Retinal pigment epithelial cell (primary cell): Measurements from ENCODE around the gene P2RY2.

Source experiments
- DNase-seq: peaks from one replicate; pipeline ENCODE4 v3.0.0-alpha.2; 2010; ENCODE audit warnings: low read depth
- H3K4me3 ChIP-seq: 2 replicates; pipeline ENCODE4 v1.5.1; 2011; ENCODE audit warnings: mild to moderate bottlenecking, low read length, control low read depth, moderate library complexity
- CTCF ChIP-seq: conservative IDR thresholded peaks from 2 replicates; pipeline ENCODE4 v1.5.1; 2011; ENCODE audit warnings: low read depth, low read length, control low read depth, inconsistent platforms

Gene P2RY2

GRCh38 chr11:73199446-73199845 is 18.6 kb upstream of the P2RY2 start:
- H3K4me3 ChIP-seq, result no peak overlapping the region
- TF ChIP-seq CTCF, result no peak

GRCh38 chr11:73200256-73200655 is 17.8 kb upstream of the P2RY2 start:
- no peak overlapping the region for H3K4me3 ChIP-seq
- DNase-seq, result no peak
- TF ChIP-seq CTCF, result no peak

More at GRCh38 chr11:73199446-73199845, 18.6 kb upstream of the P2RY2 start:
- DNase-seq, result no peak

GRCh38 chr11:73201249-73201648 is 16.8 kb upstream of the P2RY2 start:
- no peak for TF ChIP-seq CTCF
- H3K4me3 ChIP-seq, result no peak overlapping the region
- DNase-seq, result no peak

GRCh38 chr11:73201888-73202780 is 15.9 kb upstream of the P2RY2 start:
- no peak overlapping the region for H3K4me3 ChIP-seq
- no peak for TF ChIP-seq CTCF
- no peak for DNase-seq

- no peak overlapping the region for H3K4me3 ChIP-seq
- no peak for TF ChIP-seq CTCF
- DNase-seq, result no peak
These were observed 14.8 kb upstream of the P2RY2 start for GRCh38 chr11:73203322-73203721.

- TF ChIP-seq CTCF, result no peak
- no peak overlapping the region for H3K4me3 ChIP-seq
- no peak for DNase-seq
These were observed 14.3 kb upstream of the P2RY2 start for GRCh38 chr11:73203790-73204189.

- no peak for TF ChIP-seq CTCF
- H3K4me3 ChIP-seq, result no peak overlapping the region
- DNase-seq, result no peak
These were observed 13.4 kb upstream of the P2RY2 start for GRCh38 chr11:73204711-73205121.
